Fibroblast of villous mesenchyme (primary cell): ENCODE data around the gene EDEM3. TPM values are rescaled to one million over a fixed set of nuclear protein-coding genes. Genes with fewer than 3 reads are reported as not detected.

Source experiments
- DNase-seq: peaks from one replicate; pipeline ENCODE4 v3.0.0-alpha.2; 2010; ENCODE audit warnings: low read depth
- H3K4me3 ChIP-seq: 2 replicates; pipeline ENCODE4 v1.5.1; 2011; ENCODE audit warnings: low read depth, mild to moderate bottlenecking, low read length
- CTCF ChIP-seq: IDR thresholded peaks from 2 replicates; pipeline ENCODE4 v1.5.1; 2012; ENCODE audit warnings: low read depth, mild to moderate bottlenecking, low read length; ENCODE audit not compliant: insufficient read depth
- total RNA-seq: library from RNA; depleted of rRNA; stranded (reverse); fragments of >200 nt; gene quantifications from 2 replicates; pipeline ENCODE4 v1.2.3, GENCODE V29; 2012

EDEM3 gene
- total RNA-seq, 1 donor: 57.9 TPM

GRCh38 chr1:184709418-184709817, 45.2 kb downstream of the EDEM3 start:
- no peak overlapping the region for H3K4me3 ChIP-seq
- no peak for DNase-seq
- no peak for TF ChIP-seq CTCF

- no peak for DNase-seq
- TF ChIP-seq CTCF: no peak
- H3K4me3 ChIP-seq: no peak overlapping the region
Measured at GRCh38 chr1:184708084-184708676, 46.5 kb downstream of the EDEM3 start.

GRCh38 chr1:184705271-184705670, 49.4 kb downstream of the EDEM3 start:
- no peak for TF ChIP-seq CTCF
- no peak for DNase-seq
- H3K4me3 ChIP-seq: no peak overlapping the region

- TF ChIP-seq CTCF: no peak
- DNase-seq: no peak
- no peak overlapping the region for H3K4me3 ChIP-seq
Measured at GRCh38 chr1:184701816-184702215, 52.8 kb downstream of the EDEM3 start.

GRCh38 chr1:184698969-184699368, 55.7 kb downstream of the EDEM3 start:
- no peak for TF ChIP-seq CTCF
- DNase-seq: no peak
- H3K4me3 ChIP-seq: no peak overlapping the region

GRCh38 chr1:184698016-184698415, 56.6 kb downstream of the EDEM3 start:
- no peak for DNase-seq
- no peak overlapping the region for H3K4me3 ChIP-seq
- no peak for TF ChIP-seq CTCF

GRCh38 chr1:184696403-184696802, 58.3 kb downstream of the EDEM3 start:
- TF ChIP-seq CTCF: no peak
- no peak for DNase-seq

More at GRCh38 chr1:184696403-184696802, 58.3 kb downstream of the EDEM3 start:
- no peak overlapping the region for H3K4me3 ChIP-seq
